Neural crest cell (in vitro differentiated cells): ENCODE measurements around the gene NEK5. TPM values are rescaled to one million over a fixed set of nuclear protein-coding genes. Genes with fewer than 3 reads are reported as not detected.
"Not testable (repeated sequence)": the region's sequence is repeated elsewhere in the genome, so short reads cannot be mapped to it uniquely, and the experiment has no call there.

Experiments used
- DNase-seq: peaks from one replicate; pipeline ENCODE4 v3.0.0; 2021; ENCODE audit warnings: low read depth, mixed read lengths, low spot score
- H3K27ac Mint-ChIP-seq: one replicate; pipeline ENCODE4 v1.8.0; 2021; ENCODE audit warnings: mild to moderate bottlenecking, mixed read lengths; ENCODE audit not compliant: unreplicated experiment
- H3K27me3 Mint-ChIP-seq: 2 replicates; pipeline ENCODE4 v1.8.0; 2021; ENCODE audit warnings: low read depth, mild to moderate bottlenecking, mixed read lengths
- H3K36me3 Mint-ChIP-seq: 2 replicates; pipeline ENCODE4 v1.8.0; 2021; ENCODE audit warnings: low read depth, mild to moderate bottlenecking, mixed read lengths
- H3K4me1 Mint-ChIP-seq: 2 replicates; pipeline ENCODE4 v1.8.0; 2021; ENCODE audit warnings: mixed read lengths
- H3K4me3 Mint-ChIP-seq: one replicate; pipeline ENCODE4 v1.8.0; 2021; ENCODE audit warnings: mild to moderate bottlenecking, mixed read lengths
- H3K9me3 Mint-ChIP-seq: 2 replicates; pipeline ENCODE4 v1.8.0; 2021; ENCODE audit warnings: mixed read lengths
- total RNA-seq: library from RNA; stranded (reverse); gene quantifications from 2 replicates; pipeline ENCODE4 v1.2.1, GENCODE V29; 2021
- TF ChIP-seq, protein P1 (sequence below): fragments of 200-600 bp; sonication (generic); conservative IDR thresholded peaks from 2 replicates; pipeline ENCODE4 v1.5.0; 2021; ENCODE audit warnings: antibody characterized with exemption, mild to moderate bottlenecking

The NEK5 gene
- total RNA-seq, 1 donor from 2014 or later = 0.12 TPM

GRCh38 chr13:52112591-52112990 is 16.3 kb downstream of the NEK5 start:
- no peaks in the 10 kb centered on the region for H3K9me3 Mint-ChIP-seq
- no peak for DNase-seq
- H3K36me3 Mint-ChIP-seq = no peaks in the 10 kb centered on the region
- H3K4me3 Mint-ChIP-seq = no peak overlapping the region
- no peaks in the 10 kb centered on the region for H3K4me1 Mint-ChIP-seq
- H3K27me3 Mint-ChIP-seq = no peaks in the 10 kb centered on the region
- TF ChIP-seq, protein P1, sequence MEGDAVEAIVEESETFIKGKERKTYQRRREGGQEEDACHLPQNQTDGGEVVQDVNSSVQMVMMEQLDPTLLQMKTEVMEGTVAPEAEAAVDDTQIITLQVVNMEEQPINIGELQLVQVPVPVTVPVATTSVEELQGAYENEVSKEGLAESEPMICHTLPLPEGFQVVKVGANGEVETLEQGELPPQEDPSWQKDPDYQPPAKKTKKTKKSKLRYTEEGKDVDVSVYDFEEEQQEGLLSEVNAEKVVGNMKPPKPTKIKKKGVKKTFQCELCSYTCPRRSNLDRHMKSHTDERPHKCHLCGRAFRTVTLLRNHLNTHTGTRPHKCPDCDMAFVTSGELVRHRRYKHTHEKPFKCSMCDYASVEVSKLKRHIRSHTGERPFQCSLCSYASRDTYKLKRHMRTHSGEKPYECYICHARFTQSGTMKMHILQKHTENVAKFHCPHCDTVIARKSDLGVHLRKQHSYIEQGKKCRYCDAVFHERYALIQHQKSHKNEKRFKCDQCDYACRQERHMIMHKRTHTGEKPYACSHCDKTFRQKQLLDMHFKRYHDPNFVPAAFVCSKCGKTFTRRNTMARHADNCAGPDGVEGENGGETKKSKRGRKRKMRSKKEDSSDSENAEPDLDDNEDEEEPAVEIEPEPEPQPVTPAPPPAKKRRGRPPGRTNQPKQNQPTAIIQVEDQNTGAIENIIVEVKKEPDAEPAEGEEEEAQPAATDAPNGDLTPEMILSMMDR = no peak
- no peak overlapping the region for H3K27ac Mint-ChIP-seq

GRCh38 chr13:52109116-52109670 is 19.7 kb downstream of the NEK5 start:
- Mint-ChIP-seq H3K27me3 (no peaks in the 10 kb centered on the region), H3K9me3 (no peaks in the 10 kb centered on the region), H3K4me3 (no peak overlapping the region), H3K36me3 (no peaks in the 10 kb centered on the region), H3K4me1 (no peaks in the 10 kb centered on the region), H3K27ac (no peak overlapping the region)
- TF ChIP-seq, protein P1 = no peak
- DNase-seq = no peak

DNA sequence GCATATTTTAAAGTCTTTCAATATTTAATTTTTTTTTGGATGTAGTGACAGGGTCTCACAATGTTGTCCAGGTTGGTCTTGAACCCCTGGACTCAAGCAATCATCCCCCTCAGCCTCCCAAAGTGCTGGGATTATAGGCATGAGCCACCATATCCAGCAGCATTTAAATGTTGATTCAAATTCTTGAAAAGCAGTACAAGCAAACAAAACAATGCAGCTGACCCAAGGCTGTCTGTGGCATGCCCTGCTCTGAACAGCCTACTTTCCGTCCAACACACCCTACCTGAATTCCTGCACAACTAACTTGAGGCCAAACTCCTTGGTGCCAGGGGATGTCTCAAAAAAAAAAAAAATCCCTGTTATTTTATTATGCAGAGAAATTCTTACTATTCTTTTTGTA is 23.0 kb downstream of the NEK5 start:
- Mint-ChIP-seq H3K4me3 (no peak overlapping the region), H3K9me3 (no peaks in the 10 kb centered on the region), H3K36me3 (no peaks in the 10 kb centered on the region), H3K27me3 (no peaks in the 10 kb centered on the region), H3K4me1 (no peaks in the 10 kb centered on the region), H3K27ac (no peak overlapping the region)
- DNase-seq = no peak
- TF ChIP-seq, protein P1 = no peak

DNA sequence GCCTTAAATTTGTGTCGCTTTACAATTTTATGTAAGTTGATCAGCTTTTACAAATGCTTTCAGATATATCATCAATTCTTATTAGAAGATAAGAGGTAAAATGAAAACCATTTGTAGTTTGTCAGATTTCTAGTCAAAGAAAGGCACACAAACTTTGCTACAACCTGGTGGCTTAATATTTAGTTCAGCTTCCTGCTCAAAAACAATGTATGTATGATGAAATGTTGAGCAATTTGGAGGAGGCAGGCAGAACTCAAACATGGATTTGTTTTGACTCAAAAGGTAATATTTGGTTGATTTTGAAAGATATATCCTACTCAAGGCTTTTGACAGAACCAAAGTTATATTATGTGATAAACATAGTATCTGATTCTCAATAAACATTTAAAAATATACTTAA is 24.2 kb downstream of the NEK5 start:
- no peak for DNase-seq
- no peaks in the 10 kb centered on the region for H3K9me3 Mint-ChIP-seq
- no peak overlapping the region for H3K27ac Mint-ChIP-seq
- TF ChIP-seq, protein P1 = no peak
- no peaks in the 10 kb centered on the region for H3K27me3 Mint-ChIP-seq
- no peaks in the 10 kb centered on the region for H3K4me1 Mint-ChIP-seq
- no peak overlapping the region for H3K4me3 Mint-ChIP-seq
- H3K36me3 Mint-ChIP-seq = no peaks in the 10 kb centered on the region

- Mint-ChIP-seq H3K9me3 (no peaks in the 10 kb centered on the region), H3K27me3 (no peaks in the 10 kb centered on the region), H3K36me3 (no peaks in the 10 kb centered on the region), H3K4me1 (no peaks in the 10 kb centered on the region), H3K4me3 (no peak overlapping the region), H3K27ac (no peak overlapping the region)
- TF ChIP-seq, protein P1 = no peak
- no peak for DNase-seq
Observed at GRCh38 chr13:52103386-52103785, 25.5 kb downstream of the NEK5 start.

DNA sequence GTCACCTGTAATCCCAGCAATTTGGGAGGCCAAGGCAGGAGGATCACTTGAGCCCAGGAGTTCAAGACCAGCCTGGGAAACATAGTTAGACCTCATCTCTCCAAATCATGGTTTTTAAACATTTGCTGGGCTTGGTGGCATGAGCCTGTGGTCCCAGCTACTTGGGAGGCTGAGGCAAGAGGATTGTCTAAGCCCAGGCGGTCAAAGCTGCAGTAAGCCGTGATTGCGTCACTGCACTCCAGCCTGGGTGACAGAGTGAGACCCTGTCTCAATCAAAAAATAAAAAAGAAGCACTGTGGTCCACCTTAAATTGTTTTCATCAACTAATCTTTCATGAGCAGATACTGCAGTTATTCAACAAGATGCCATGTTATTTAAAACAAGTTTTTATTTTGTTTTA is 26.4 kb downstream of the NEK5 start:
- not testable (repeated sequence) for H3K36me3 Mint-ChIP-seq, H3K27ac Mint-ChIP-seq, H3K9me3 Mint-ChIP-seq, DNase-seq, H3K27me3 Mint-ChIP-seq, H3K4me3 Mint-ChIP-seq, H3K4me1 Mint-ChIP-seq
